ENCODE results near the gene GSAP. TPM values are rescaled to one million over a fixed set of nuclear protein-coding genes. Genes with fewer than 3 reads are reported as not detected.

Gene GSAP
- total RNA-seq, 1 donor from 2014 or later = 2.1 TPM

GRCh38 chr7:77378584-77378983, 37.6 kb downstream of the GSAP start:
- H3K27ac Mint-ChIP-seq (ENCODE audit: unreplicated experiment) = no peak overlapping the region

DNA sequence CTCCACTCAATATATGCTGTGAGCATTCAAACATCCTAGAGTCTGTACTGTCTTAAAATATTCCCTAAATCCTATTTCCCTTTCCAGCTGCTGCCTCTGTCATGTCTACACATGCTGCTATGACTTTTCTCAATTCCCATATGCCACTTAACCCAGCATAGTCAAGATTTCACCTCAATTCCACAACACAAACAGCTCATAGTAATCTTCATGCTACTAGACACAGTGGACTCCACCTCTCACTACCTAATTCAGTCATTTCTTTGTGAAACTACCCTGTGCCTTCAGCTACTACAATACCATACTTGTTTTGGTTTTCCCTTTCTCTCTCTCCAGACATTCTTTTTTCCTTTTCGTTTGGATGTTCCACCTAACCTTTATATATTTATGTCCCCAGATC, 45.5 kb downstream of the GSAP start:
- DNase-seq (ENCODE audit: low read depth, low spot score) = no peak

More at GRCh38 chr7:77378584-77378983, 37.6 kb downstream of the GSAP start:
- Mint-ChIP-seq H3K9me3 (no peaks in the 10 kb centered on the region), H3K36me3 (ENCODE audit: low read depth) (no peaks in the 10 kb centered on the region), H3K4me1 (peaks cover 19% of the 10 kb centered on the region), H3K27me3 (ENCODE audit: low read depth) (no peaks in the 10 kb centered on the region), H3K4me3 (no peak overlapping the region)
- no peak for TF ChIP-seq CTCF (conservative IDR thresholded peaks at IDR 0.05)
- DNase-seq (ENCODE audit: low read depth, low spot score) = no peak

DNA sequence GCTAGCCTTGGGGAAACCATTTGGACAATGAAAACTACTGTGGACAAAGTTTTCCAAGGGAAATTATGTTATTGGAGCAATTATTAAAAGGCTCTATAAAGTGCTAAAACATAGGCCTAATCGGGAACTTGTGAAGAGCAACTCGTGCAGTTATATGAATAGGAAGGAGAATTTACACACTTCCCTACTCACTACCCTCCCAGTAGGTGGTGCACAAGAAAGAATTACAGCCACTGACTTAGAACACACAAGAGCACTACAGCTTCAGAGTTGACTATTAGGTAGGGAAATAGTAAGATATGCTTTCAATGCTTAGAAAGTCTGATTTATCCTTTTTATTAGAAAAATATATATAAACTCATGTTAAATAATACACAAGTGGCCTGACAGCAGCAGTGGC, 47.2 kb downstream of the GSAP start:
- peaks cover 8% of the 10 kb centered on the region for H3K36me3 Mint-ChIP-seq (ENCODE audit: low read depth)
- no peak overlapping the region for H3K4me3 Mint-ChIP-seq
- no peak for TF ChIP-seq CTCF (conservative IDR thresholded peaks at IDR 0.05)
- no peak overlapping the region for H3K27ac Mint-ChIP-seq (ENCODE audit: unreplicated experiment)
- no peak for DNase-seq (ENCODE audit: low read depth, low spot score)
- peaks cover 10% of the 10 kb centered on the region for H3K9me3 Mint-ChIP-seq
- no peaks in the 10 kb centered on the region for H3K4me1 Mint-ChIP-seq
- peaks cover 3% of the 10 kb centered on the region for H3K27me3 Mint-ChIP-seq (ENCODE audit: low read depth)

More for the DNA sequence above, 45.5 kb downstream of the GSAP start:
- TF ChIP-seq CTCF (conservative IDR thresholded peaks at IDR 0.05) = no peak
- peaks cover 11% of the 10 kb centered on the region for H3K4me1 Mint-ChIP-seq
- H3K36me3 Mint-ChIP-seq (ENCODE audit: low read depth) = peaks cover 8% of the 10 kb centered on the region
- no peak overlapping the region for H3K27ac Mint-ChIP-seq (ENCODE audit: unreplicated experiment)
- peaks cover 3% of the 10 kb centered on the region for H3K27me3 Mint-ChIP-seq (ENCODE audit: low read depth)
- peaks cover 10% of the 10 kb centered on the region for H3K9me3 Mint-ChIP-seq
- no peak overlapping the region for H3K4me3 Mint-ChIP-seq

- peaks cover 10% of the 10 kb centered on the region for H3K9me3 Mint-ChIP-seq
- no peak for TF ChIP-seq CTCF (conservative IDR thresholded peaks at IDR 0.05)
- no peak overlapping the region for H3K4me3 Mint-ChIP-seq
- no peak for DNase-seq (ENCODE audit: low read depth, low spot score)
- peaks cover 3% of the 10 kb centered on the region for H3K27me3 Mint-ChIP-seq (ENCODE audit: low read depth)
- no peaks in the 10 kb centered on the region for H3K4me1 Mint-ChIP-seq
- no peak overlapping the region for H3K27ac Mint-ChIP-seq (ENCODE audit: unreplicated experiment)
- H3K36me3 Mint-ChIP-seq (ENCODE audit: low read depth) = peaks cover 8% of the 10 kb centered on the region
Measured at GRCh38 chr7:77367976-77368375, 48.2 kb downstream of the GSAP start.

GRCh38 chr7:77362905-77363304, 53.2 kb downstream of the GSAP start:
- peaks cover 6% of the 10 kb centered on the region for H3K36me3 Mint-ChIP-seq (ENCODE audit: low read depth)
- peaks cover 3% of the 10 kb centered on the region for H3K27me3 Mint-ChIP-seq (ENCODE audit: low read depth)
- no peaks in the 10 kb centered on the region for H3K4me1 Mint-ChIP-seq
- H3K27ac Mint-ChIP-seq (ENCODE audit: unreplicated experiment) = no peak overlapping the region
- peaks cover 10% of the 10 kb centered on the region for H3K9me3 Mint-ChIP-seq
- TF ChIP-seq CTCF (conservative IDR thresholded peaks at IDR 0.05) = no peak
- H3K4me3 Mint-ChIP-seq = no peak overlapping the region
- no peak for DNase-seq (ENCODE audit: low read depth, low spot score)

DNA sequence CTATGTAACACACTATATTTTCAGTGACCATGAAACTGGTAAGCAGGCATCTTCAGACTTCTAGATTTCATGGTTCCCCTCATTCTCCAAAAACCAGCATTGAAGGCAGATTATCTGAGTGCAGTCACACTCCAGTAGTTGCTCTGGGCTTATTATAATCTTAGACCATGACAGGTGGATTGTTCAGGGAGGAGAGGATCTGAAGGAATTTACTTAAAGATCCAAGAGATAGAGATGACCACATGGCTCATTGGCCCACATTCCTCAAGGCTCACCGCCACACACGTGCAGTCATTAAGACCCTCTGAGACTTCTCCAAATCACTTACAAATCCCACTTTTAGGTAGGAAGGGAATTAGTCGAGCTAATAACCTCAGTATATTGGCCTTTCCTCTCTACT, 55.2 kb downstream of the GSAP start:
- Mint-ChIP-seq H3K27me3 (ENCODE audit: low read depth) (no peaks in the 10 kb centered on the region), H3K36me3 (ENCODE audit: low read depth) (no peaks in the 10 kb centered on the region), H3K27ac (ENCODE audit: unreplicated experiment) (peak overlapping the region; percentile 78), H3K4me1 (no peaks in the 10 kb centered on the region), H3K9me3 (no peaks in the 10 kb centered on the region), H3K4me3 (no peak overlapping the region)
- DNase-seq (ENCODE audit: low read depth, low spot score) = no peak
- no peak for TF ChIP-seq CTCF (conservative IDR thresholded peaks at IDR 0.05)

Measured in neural crest cell (in vitro differentiated cells).